Sigmoid colon (tissue), 4 donors: ENCODE data around the gene GPX8.

Experiments
- CTCF ChIP-seq, 4 experiments: fragments of 450-650 bp in 3 of 4; fragments of 200-600 bp in 1 of 4; IDR thresholded peaks; one replicate each; pipeline ENCODE4 v1.5.1; 2016 to 2019; ENCODE audit warnings: antibody characterized with exemption in 4 of 4, mild to moderate bottlenecking in 3 of 4, moderate library complexity in 2 of 4
- EP300 ChIP-seq, 4 donors: sonication (generic); formaldehyde crosslinking; IDR thresholded peaks; one replicate each; pipeline ENCODE4 v1.6.1; 2017; ENCODE audit warnings: antibody characterized with exemption in 4 of 4
- POLR2A ChIP-seq, 2 donors: fragments of 450-650 bp; IDR thresholded peaks; one replicate each; pipeline ENCODE4 v1.6.1; 2016; ENCODE audit warnings: antibody characterized with exemption in 2 of 2, mild to moderate bottlenecking in 2 of 2, moderate library complexity in 2 of 2
- POLR2AphosphoS5 ChIP-seq, 4 donors: sonication (generic); formaldehyde crosslinking; IDR thresholded peaks; one replicate each; pipeline ENCODE4 v1.6.1; 2017; ENCODE audit warnings: antibody characterized with exemption in 4 of 4

GRCh38 chr5:55159763-55160492 is at the start of gene GPX8:
- TF ChIP-seq CTCF (IDR thresholded peaks at IDR 0.05) (peak in 3 of 4 experiments; percentile 36 to 46 (median 41)), POLR2A (IDR thresholded peaks at IDR 0.05) (no peak), POLR2AphosphoS5 (IDR thresholded peaks at IDR 0.05) (peak in 2 of 4 donors; percentile 19 to 34), EP300 (IDR thresholded peaks at IDR 0.05) (no peak)
